Measurements from ENCODE around the gene CCDC174. TPM values are rescaled to one million over a fixed set of nuclear protein-coding genes. Genes with fewer than 3 reads are reported as not detected.

CCDC174 gene
- total RNA-seq, 3 donors from 2014 or later = 18.4 to 34.8 (median 30.8) TPM

DNA sequence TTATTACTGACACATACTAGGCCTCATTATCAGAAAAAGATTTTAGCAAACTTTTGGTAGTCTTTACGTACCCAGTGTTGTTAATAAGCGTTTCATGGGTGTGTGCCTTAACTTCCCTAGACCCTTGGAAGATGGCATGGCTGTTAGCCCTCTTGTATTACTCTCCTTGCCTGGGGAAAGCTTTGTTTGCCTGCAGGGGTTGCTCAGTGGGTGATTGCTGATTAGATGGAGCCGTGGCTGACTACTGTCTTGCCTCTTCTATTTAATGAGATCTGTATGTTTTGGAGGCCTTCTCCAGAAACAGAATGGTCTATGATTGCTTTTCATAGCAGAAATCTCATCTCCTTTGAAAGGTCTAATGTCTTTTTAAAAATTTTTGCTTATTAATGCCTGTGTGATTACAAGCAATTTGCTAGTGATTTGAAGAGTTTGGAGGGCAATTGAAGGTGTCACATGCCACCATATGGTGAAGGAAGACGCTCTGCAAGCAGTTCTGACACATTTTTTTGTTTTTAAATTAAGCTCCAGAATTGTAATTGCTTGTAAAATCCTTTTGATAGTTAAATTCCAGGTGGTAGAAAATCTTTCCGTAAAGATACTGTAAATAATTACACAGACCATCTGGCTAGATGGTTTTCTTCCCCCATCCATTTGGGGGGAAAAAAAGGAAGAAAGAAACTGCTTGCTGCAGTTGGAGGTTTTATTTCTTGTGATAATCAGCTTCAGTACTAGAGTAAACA is 12.0 kb downstream of the CCDC174 start:
- no peaks in the 10 kb centered on the region for H3K27me3 ChIP-seq
- peaks cover 25% of the 10 kb centered on the region for H3K36me3 ChIP-seq
- H3K4me1 ChIP-seq = no peaks in the 10 kb centered on the region
- H3K4me3 ChIP-seq = no peak overlapping the region
- intact Hi-C loops (cut with DNase I; ENCODE audit: low total_unique reads) = no loop called here
- no peak for TF ChIP-seq POLR2A (IDR thresholded peaks at IDR 0.05)
- no peak for TF ChIP-seq POLR2AphosphoS5 (IDR thresholded peaks at IDR 0.05)
- TF ChIP-seq, protein P1, sequence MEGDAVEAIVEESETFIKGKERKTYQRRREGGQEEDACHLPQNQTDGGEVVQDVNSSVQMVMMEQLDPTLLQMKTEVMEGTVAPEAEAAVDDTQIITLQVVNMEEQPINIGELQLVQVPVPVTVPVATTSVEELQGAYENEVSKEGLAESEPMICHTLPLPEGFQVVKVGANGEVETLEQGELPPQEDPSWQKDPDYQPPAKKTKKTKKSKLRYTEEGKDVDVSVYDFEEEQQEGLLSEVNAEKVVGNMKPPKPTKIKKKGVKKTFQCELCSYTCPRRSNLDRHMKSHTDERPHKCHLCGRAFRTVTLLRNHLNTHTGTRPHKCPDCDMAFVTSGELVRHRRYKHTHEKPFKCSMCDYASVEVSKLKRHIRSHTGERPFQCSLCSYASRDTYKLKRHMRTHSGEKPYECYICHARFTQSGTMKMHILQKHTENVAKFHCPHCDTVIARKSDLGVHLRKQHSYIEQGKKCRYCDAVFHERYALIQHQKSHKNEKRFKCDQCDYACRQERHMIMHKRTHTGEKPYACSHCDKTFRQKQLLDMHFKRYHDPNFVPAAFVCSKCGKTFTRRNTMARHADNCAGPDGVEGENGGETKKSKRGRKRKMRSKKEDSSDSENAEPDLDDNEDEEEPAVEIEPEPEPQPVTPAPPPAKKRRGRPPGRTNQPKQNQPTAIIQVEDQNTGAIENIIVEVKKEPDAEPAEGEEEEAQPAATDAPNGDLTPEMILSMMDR (IDR thresholded peaks at IDR 0.05) = no peak
- H3K9me3 ChIP-seq = no peaks in the 10 kb centered on the region
- no peak overlapping the region for H3K27ac ChIP-seq
- DNase-seq (ENCODE audit: low spot score in 2 of 2) = no peak

DNA sequence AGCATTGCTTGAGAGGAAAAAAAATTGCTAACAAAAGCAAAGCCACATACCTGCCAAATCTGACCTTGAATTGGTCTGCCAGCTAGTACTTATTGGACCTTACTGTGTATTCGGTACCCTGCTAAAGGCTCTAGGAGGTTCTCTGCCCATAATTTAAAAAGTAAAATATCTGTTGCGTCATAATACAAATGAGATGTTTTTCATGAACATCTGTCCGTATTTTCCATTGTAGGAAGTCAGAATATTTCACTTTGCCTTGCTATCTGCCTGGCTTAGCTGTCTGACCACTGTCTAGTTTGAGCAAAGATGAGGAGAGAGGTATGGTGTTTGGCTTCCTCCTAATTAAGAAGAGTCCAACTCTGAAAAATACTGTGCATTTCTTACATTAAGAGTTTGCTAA is 12.6 kb downstream of the CCDC174 start:
- H3K36me3 ChIP-seq = peaks cover 25% of the 10 kb centered on the region
- intact Hi-C loops (cut with DNase I; ENCODE audit: low total_unique reads) = no loop called here
- TF ChIP-seq, protein P1 (IDR thresholded peaks at IDR 0.05) = no peak
- TF ChIP-seq POLR2A (IDR thresholded peaks at IDR 0.05) (no peak), POLR2AphosphoS5 (IDR thresholded peaks at IDR 0.05) (no peak)
- H3K27me3 ChIP-seq = no peaks in the 10 kb centered on the region
- H3K4me1 ChIP-seq = no peaks in the 10 kb centered on the region
- H3K27ac ChIP-seq = no peak overlapping the region
- H3K9me3 ChIP-seq = no peaks in the 10 kb centered on the region
- DNase-seq (ENCODE audit: low spot score in 2 of 2) = no peak
- no peak overlapping the region for H3K4me3 ChIP-seq

DNA sequence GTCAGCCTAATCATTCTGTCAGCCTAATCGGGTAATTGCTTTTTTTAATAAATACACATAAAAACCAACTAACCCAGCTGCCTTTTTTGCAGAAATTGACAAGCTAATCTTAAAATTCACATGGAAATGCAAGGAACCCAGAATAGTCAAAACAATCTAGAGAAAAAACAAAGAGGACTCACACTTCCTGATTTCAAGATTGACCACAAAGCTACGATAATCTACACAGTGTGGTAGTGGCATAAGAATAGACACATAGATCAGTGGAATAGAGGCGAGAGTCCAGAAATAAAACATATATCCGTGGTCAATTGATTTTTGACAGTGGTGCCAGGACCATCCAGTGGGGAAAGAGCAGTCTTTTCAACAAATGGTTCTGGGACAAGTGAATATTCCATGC is 21.0 kb downstream of the CCDC174 start:
- DNase-seq (ENCODE audit: low spot score in 2 of 2) = no peak
- no peak for TF ChIP-seq POLR2AphosphoS5 (IDR thresholded peaks at IDR 0.05)
- TF ChIP-seq, protein P1 (IDR thresholded peaks at IDR 0.05) = no peak
- no peak for TF ChIP-seq POLR2A (IDR thresholded peaks at IDR 0.05)
- Histone ChIP-seq H3K9me3 (no peaks in the 10 kb centered on the region), H3K27me3 (no peaks in the 10 kb centered on the region), H3K4me3 (no peak overlapping the region), H3K27ac (no peak overlapping the region), H3K36me3 (peaks cover 21% of the 10 kb centered on the region), H3K4me1 (no peaks in the 10 kb centered on the region)
- intact Hi-C loops (cut with DNase I; ENCODE audit: low total_unique reads) = no loop called here

DNA sequence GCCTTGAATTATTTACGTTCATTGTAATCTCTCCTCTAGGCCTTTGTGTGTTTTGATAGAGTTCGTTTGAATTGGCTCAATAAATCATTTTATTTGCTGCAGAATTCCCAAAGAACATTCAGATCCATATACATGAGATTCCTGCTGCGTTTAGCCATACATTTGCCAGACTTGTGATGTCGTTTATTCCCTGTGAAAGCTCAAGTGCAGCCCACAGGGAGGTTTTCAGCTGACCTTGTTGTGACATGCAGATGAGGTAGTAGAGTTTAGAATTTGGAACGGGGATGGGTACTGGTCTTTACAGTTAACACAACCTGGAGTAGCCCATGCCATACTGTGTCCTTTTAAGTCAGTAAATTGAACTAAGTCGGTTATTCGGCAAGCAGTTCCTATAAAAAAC is 23.3 kb downstream of the CCDC174 start, which contains the start of gene C3orf20:
Gene C3orf20, plus strand, starts transcription at position 301 of the 400 bp plus-strand sequence. CDS start 7,573 bp downstream, outside the sequence.
- Histone ChIP-seq H3K9me3 (no peaks in the 10 kb centered on the region), H3K4me1 (no peaks in the 10 kb centered on the region), H3K4me3 (no peak within 1 kb of the TSS), H3K27ac (no peak within 1 kb of the TSS), H3K27me3 (no peaks in the 10 kb centered on the region), H3K36me3 (peaks cover 21% of the 10 kb centered on the region)
- DNase-seq (ENCODE audit: low spot score in 2 of 2) = no peak
- intact Hi-C loops (cut with DNase I; ENCODE audit: low total_unique reads) = no loop called here
- no peak for TF ChIP-seq POLR2A (IDR thresholded peaks at IDR 0.05)
- TF ChIP-seq, protein P1 (IDR thresholded peaks at IDR 0.05) = no peak
- TF ChIP-seq POLR2AphosphoS5 (IDR thresholded peaks at IDR 0.05) = no peak

DNA sequence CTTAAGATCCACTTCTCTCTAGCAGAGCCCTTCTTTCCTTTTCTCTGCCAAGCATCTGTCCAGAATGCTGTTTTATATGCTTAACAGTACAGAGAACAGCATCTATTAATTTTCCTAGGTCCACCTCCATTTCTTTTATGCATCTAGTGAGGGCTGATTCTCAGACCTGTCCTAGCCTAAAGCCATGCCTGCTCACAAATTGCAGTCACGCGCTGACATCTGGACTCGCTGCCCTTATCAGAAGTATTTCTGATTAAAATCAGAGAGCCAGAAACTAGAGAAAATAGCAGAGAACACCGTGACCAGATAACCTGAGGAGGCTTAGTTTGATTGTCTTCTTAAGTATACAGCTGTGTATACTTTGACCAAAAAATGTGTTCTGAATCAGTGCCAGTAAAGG is 25.3 kb downstream of the CCDC174 start:
- Histone ChIP-seq H3K9me3 (peaks cover 0 to 5% of the 10 kb centered on the region in 2 donors), H3K36me3 (peaks cover 5% of the 10 kb centered on the region), H3K27me3 (no peaks in the 10 kb centered on the region), H3K4me1 (no peaks in the 10 kb centered on the region), H3K4me3 (no peak overlapping the region), H3K27ac (no peak overlapping the region)
- DNase-seq (ENCODE audit: low spot score in 2 of 2) = no peak
- no peak for TF ChIP-seq POLR2AphosphoS5 (IDR thresholded peaks at IDR 0.05)
- TF ChIP-seq POLR2A (IDR thresholded peaks at IDR 0.05) = no peak
- TF ChIP-seq, protein P1 (IDR thresholded peaks at IDR 0.05) = no peak
- intact Hi-C loops (cut with DNase I; ENCODE audit: low total_unique reads) = no loop called here
